Measurements from ENCODE around the gene JMJD4.

DNA sequence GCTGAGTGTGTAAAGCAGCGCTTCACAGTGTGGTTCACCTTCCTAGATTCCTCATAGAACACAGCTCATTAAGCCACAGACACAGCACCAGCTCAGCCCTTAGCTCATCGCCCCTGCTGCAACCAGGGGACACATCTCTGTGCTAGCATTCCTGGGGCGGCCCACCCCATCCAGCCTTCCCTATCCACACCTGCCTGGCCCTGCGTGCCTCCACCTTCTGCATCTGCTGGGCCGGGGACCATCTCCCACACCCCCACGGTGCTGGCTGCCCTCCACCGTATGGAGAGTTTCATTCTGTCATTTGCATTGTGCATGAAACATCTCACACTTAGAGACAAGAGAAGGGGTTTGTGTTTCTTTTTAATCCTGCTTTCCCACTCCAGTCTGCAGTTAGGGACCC is 44.6 kb upstream of the JMJD4 start:
- TF ChIP-seq, protein P1, sequence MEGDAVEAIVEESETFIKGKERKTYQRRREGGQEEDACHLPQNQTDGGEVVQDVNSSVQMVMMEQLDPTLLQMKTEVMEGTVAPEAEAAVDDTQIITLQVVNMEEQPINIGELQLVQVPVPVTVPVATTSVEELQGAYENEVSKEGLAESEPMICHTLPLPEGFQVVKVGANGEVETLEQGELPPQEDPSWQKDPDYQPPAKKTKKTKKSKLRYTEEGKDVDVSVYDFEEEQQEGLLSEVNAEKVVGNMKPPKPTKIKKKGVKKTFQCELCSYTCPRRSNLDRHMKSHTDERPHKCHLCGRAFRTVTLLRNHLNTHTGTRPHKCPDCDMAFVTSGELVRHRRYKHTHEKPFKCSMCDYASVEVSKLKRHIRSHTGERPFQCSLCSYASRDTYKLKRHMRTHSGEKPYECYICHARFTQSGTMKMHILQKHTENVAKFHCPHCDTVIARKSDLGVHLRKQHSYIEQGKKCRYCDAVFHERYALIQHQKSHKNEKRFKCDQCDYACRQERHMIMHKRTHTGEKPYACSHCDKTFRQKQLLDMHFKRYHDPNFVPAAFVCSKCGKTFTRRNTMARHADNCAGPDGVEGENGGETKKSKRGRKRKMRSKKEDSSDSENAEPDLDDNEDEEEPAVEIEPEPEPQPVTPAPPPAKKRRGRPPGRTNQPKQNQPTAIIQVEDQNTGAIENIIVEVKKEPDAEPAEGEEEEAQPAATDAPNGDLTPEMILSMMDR (IDR thresholded peaks at IDR 0.05; ENCODE audit: low read length), result no peak
- TF ChIP-seq EZH2 (optimal IDR thresholded peaks at IDR 0.05; ENCODE audit: low read depth, low read length) (no peak), EZH2phosphoT487 (IDR thresholded peaks at IDR 0.05; ENCODE audit: low read length) (no peak)

Measured in MM.1S (cell line).